HepG2 (cell line): ENCODE results near the gene DDI2. TPM values are rescaled to one million over a fixed set of nuclear protein-coding genes. Genes with fewer than 3 reads are reported as not detected.

Experiments used
- HOXA9 ChIP-seq: sonication (generic); formaldehyde crosslinking; IDR thresholded peaks from 2 replicates; pipeline ENCODE4 v1.8.1; 2022; ENCODE audit warnings: missing genetic modification reagents, mild to moderate bottlenecking, moderate library complexity, borderline replicate concordance
- SMYD3 ChIP-seq: sonication (generic); formaldehyde crosslinking; IDR thresholded peaks from 2 replicates; pipeline ENCODE4 v1.8.1; 2023; ENCODE audit warnings: mild to moderate bottlenecking, missing genetic modification reagents
- TCF7L2 ChIP-seq: IDR thresholded peaks from 2 replicates; pipeline ENCODE4 v1.6.1; 2011; ENCODE audit warnings: mild to moderate bottlenecking, low read depth, low read length, moderate library complexity
- ZBTB20 ChIP-seq: sonication (generic); formaldehyde crosslinking; IDR thresholded peaks from 2 replicates; pipeline ENCODE4 v1.8.1; 2023; ENCODE audit warnings: missing genetic modification reagents, low read depth, mild to moderate bottlenecking, borderline replicate concordance
- ZNF878 ChIP-seq: sonication (generic); formaldehyde crosslinking; IDR thresholded peaks from 2 replicates; pipeline ENCODE4 v1.8.1; 2023; ENCODE audit warnings: mild to moderate bottlenecking, missing genetic modification reagents, moderate library complexity
- polyA plus RNA-seq, 8 experiments: library from polyadenylated mRNA; depleted of rRNA in 3 of 8; stranded (reverse) in 7 of 8; unstranded in 1 of 8; fragments of >200 nt; fragmentation: Illumina TruSeq in 4 of 8; extraction: Trizol in 4 of 8; gene quantifications; 2 replicates each; pipeline versions ENCODE4 v1.2.1 to v1.2.3, GENCODE V29; 2011 to 2016; ENCODE audit warnings: low read depth in 4 of 8, missing spikeins in 1 of 8, mixed read lengths in 1 of 8; ENCODE audit not compliant: insufficient read depth in 1 of 8
- total RNA-seq, 5 experiments: library from RNA; depleted of rRNA; stranded (reverse); fragments of >200 nt; fragmentation: Illumina TruSeq; extraction: Trizol; gene quantifications; 2 replicates each; pipeline ENCODE4 v1.2.3, GENCODE V29; 2016; ENCODE audit warnings: low read depth in 1 of 5
- TF ChIP-seq, protein P1 (sequence below): IDR thresholded peaks from 2 replicates; pipeline ENCODE4 v1.6.1; 2016
- TF ChIP-seq, protein P2 (sequence below): sonication (generic); formaldehyde crosslinking; IDR thresholded peaks from 2 replicates; pipeline ENCODE4 v1.5.0; 2020; ENCODE audit warnings: mild to moderate bottlenecking, missing genetic modification reagents
- TF ChIP-seq, protein P3 (sequence below): sonication (generic); formaldehyde crosslinking; IDR thresholded peaks from 2 replicates; pipeline ENCODE4 v1.8.1; 2023; ENCODE audit warnings: mild to moderate bottlenecking, inconsistent platforms, moderate library complexity, missing genetic modification reagents, borderline replicate concordance
- TF ChIP-seq, protein P4 (sequence below): sonication (generic); formaldehyde crosslinking; IDR thresholded peaks from 2 replicates; pipeline ENCODE4 v1.4.0; 2020; ENCODE audit warnings: mild to moderate bottlenecking, missing genetic modification reagents
- TF ChIP-seq, protein P5 (sequence below): sonication (generic); formaldehyde crosslinking; IDR thresholded peaks from 2 replicates; pipeline ENCODE4 v1.4.0; 2020; ENCODE audit warnings: missing genetic modification reagents, borderline replicate concordance
- TF ChIP-seq, protein P6 (sequence below): sonication (generic); formaldehyde crosslinking; IDR thresholded peaks from 2 replicates; pipeline ENCODE4 v1.5.0; 2020; ENCODE audit warnings: missing genetic modification reagents, mild to moderate bottlenecking, borderline replicate concordance
- TF ChIP-seq, protein P7 (sequence below): sonication (generic); formaldehyde crosslinking; IDR thresholded peaks from 2 replicates; pipeline ENCODE4 v1.4.0; 2020; ENCODE audit warnings: missing genetic modification reagents

DDI2 gene
- total and polyA plus RNA-seq, 2 of the 13 experiments (the other 11 are each of a cell fraction or from before 2014, with no cell fraction given): 8.5 to 25.7 TPM

DNA sequence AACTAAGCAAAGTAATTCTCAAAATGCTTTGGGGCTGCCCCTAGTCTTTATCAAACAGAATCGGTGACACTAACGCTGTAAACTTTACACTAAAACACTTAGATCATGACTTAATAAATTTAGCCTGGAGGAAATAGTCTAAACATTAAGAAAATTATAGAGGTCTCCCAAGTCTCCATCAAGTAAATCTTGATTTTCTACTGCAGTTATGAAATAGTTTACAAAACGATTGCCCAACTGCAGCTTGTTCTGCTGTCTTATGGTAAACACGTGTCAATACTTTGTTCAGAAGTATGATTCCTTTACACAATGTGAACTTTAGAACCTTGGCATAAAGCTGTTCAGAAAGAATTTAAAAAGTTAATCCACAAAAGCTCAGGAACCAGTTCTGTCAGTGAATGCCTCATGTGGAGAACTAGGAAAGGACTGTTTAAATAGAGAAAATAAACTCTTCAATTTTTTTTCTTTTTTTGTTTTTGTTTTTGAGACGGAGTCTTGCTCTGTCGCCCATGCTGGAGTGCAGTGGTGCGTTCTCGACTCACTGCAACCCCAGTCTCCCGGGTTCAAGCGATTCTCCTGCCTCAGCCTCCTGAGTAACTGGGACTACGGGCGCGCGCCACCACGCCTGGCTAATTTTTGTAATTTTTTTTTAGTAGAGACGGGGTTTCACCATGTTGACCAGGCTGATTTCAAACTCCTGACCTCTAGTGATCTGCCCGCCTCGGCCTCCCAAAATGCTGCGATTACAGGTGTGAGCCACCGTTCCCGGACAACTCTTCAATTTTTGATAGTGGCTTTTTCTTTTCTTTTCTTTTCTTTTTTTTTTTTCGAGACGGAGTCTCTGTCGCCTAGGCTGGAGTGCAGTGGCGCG lies 1.6 kb downstream of the DDI2 start (continued):
- TF ChIP-seq, protein P1, sequence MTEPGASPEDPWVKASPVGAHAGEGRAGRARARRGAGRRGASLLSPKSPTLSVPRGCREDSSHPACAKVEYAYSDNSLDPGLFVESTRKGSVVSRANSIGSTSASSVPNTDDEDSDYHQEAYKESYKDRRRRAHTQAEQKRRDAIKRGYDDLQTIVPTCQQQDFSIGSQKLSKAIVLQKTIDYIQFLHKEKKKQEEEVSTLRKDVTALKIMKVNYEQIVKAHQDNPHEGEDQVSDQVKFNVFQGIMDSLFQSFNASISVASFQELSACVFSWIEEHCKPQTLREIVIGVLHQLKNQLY (CRISPR knock-in tag): peak; percentile 94
- TF ChIP-seq, protein P2, sequence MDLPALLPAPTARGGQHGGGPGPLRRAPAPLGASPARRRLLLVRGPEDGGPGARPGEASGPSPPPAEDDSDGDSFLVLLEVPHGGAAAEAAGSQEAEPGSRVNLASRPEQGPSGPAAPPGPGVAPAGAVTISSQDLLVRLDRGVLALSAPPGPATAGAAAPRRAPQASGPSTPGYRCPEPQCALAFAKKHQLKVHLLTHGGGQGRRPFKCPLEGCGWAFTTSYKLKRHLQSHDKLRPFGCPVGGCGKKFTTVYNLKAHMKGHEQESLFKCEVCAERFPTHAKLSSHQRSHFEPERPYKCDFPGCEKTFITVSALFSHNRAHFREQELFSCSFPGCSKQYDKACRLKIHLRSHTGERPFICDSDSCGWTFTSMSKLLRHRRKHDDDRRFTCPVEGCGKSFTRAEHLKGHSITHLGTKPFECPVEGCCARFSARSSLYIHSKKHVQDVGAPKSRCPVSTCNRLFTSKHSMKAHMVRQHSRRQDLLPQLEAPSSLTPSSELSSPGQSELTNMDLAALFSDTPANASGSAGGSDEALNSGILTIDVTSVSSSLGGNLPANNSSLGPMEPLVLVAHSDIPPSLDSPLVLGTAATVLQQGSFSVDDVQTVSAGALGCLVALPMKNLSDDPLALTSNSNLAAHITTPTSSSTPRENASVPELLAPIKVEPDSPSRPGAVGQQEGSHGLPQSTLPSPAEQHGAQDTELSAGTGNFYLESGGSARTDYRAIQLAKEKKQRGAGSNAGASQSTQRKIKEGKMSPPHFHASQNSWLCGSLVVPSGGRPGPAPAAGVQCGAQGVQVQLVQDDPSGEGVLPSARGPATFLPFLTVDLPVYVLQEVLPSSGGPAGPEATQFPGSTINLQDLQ (CRISPR knock-in tag): no peak
- TF ChIP-seq ZBTB20 (no peak), SMYD3 (peak; percentile 48; the same call in 1 of the 2 replicates), TCF7L2 (no peak), ZNF878 (CRISPR knock-in tag) (no peak; the same call in 1 of the 2 replicates), HOXA9 (CRISPR knock-in tag) (no peak)
- TF ChIP-seq, protein P3, sequence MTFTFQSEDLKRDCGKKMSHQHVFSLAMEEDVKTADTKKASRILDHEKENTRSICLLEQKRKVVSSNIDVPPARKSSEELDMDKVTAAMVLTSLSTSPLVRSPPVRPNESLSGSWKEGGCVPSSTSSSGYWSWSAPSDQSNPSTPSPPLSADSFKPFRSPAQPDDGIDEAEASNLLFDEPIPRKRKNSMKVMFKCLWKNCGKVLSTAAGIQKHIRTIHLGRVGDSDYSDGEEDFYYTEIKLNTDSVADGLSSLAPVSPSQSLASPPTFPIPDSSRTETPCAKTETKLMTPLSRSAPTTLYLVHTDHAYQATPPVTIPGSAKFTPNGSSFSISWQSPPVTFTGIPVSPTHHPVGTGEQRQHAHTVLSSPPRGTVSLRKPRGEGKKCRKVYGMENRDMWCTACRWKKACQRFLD: peak; percentile 30; the same call in 1 of the 2 replicates
- TF ChIP-seq, protein P4, sequence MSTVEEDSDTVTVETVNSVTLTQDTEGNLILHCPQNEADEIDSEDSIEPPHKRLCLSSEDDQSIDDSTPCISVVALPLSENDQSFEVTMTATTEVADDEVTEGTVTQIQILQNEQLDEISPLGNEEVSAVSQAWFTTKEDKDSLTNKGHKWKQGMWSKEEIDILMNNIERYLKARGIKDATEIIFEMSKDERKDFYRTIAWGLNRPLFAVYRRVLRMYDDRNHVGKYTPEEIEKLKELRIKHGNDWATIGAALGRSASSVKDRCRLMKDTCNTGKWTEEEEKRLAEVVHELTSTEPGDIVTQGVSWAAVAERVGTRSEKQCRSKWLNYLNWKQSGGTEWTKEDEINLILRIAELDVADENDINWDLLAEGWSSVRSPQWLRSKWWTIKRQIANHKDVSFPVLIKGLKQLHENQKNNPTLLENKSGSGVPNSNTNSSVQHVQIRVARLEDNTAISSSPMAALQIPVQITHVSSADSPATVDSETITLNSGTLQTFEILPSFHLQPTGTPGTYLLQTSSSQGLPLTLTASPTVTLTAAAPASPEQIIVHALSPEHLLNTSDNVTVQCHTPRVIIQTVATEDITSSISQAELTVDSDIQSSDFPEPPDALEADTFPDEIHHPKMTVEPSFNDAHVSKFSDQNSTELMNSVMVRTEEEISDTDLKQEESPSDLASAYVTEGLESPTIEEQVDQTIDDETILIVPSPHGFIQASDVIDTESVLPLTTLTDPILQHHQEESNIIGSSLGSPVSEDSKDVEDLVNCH (CRISPR knock-in tag): no peak
- TF ChIP-seq, protein P5, sequence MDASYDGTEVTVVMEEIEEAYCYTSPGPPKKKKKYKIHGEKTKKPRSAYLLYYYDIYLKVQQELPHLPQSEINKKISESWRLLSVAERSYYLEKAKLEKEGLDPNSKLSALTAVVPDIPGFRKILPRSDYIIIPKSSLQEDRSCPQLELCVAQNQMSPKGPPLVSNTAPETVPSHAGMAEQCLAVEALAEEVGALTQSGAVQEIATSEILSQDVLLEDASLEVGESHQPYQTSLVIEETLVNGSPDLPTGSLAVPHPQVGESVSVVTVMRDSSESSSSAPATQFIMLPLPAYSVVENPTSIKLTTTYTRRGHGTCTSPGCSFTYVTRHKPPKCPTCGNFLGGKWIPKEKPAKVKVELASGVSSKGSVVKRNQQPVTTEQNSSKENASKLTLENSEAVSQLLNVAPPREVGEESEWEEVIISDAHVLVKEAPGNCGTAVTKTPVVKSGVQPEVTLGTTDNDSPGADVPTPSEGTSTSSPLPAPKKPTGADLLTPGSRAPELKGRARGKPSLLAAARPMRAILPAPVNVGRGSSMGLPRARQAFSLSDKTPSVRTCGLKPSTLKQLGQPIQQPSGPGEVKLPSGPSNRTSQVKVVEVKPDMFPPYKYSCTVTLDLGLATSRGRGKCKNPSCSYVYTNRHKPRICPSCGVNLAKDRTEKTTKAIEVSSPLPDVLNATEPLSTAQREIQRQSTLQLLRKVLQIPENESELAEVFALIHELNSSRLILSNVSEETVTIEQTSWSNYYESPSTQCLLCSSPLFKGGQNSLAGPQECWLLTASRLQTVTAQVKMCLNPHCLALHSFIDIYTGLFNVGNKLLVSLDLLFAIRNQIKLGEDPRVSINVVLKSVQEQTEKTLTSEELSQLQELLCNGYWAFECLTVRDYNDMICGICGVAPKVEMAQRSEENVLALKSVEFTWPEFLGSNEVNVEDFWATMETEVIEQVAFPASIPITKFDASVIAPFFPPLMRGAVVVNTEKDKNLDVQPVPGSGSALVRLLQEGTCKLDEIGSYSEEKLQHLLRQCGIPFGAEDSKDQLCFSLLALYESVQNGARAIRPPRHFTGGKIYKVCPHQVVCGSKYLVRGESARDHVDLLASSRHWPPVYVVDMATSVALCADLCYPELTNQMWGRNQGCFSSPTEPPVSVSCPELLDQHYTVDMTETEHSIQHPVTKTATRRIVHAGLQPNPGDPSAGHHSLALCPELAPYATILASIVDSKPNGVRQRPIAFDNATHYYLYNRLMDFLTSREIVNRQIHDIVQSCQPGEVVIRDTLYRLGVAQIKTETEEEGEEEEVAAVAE (CRISPR knock-in tag): peak; percentile 39; the same call in 1 of the 2 replicates
- TF ChIP-seq, protein P6, sequence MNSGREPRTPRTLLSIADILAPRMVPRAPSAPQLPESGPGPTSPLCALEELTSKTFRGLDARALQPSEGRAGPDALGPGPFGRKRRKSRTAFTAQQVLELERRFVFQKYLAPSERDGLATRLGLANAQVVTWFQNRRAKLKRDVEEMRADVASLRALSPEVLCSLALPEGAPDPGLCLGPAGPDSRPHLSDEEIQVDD (CRISPR knock-in tag): no peak
- TF ChIP-seq, protein P7, sequence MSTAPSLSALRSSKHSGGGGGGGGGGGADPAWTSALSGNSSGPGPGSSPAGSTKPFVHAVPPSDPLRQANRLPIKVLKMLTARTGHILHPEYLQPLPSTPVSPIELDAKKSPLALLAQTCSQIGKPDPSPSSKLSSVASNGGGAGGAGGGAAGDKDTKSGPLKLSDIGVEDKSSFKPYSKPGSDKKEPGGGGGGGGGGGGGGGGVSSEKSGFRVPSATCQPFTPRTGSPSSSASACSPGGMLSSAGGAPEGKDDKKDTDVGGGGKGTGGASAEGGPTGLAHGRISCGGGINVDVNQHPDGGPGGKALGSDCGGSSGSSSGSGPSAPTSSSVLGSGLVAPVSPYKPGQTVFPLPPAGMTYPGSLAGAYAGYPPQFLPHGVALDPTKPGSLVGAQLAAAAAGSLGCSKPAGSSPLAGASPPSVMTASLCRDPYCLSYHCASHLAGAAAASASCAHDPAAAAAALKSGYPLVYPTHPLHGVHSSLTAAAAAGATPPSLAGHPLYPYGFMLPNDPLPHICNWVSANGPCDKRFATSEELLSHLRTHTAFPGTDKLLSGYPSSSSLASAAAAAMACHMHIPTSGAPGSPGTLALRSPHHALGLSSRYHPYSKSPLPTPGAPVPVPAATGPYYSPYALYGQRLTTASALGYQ (CRISPR knock-in tag): no peak; the same call in none of the 2 replicates
